Effector memory CD8-positive, alpha-beta T cell (primary cell): ENCODE data around the gene ANKRD61.

Source experiments
- ATAC-seq: fragments of 150-1000 bp; cut with Tn5 transposase; replicated peaks from 2 replicates; pipeline ENCODE4 v1.10.0; 2021; ENCODE audit warnings: mild to moderate bottlenecking, moderate library complexity
- DNase-seq, 3 experiments: peaks; one replicate each; pipeline ENCODE4 v3.0.0; 2021
- H3K27ac Mint-ChIP-seq, 2 donors: one replicate each; pipeline ENCODE4 v1.8.0; 2022; ENCODE audit warnings: mild to moderate bottlenecking in 2 of 2, mixed read lengths in 2 of 2, moderate library complexity in 2 of 2
- H3K27me3 Mint-ChIP-seq, 2 donors: one replicate each; pipeline ENCODE4 v1.8.0; 2022; ENCODE audit warnings: mixed read lengths in 2 of 2
- H3K36me3 Mint-ChIP-seq: one replicate; pipeline ENCODE4 v1.8.0; 2022; ENCODE audit warnings: mild to moderate bottlenecking, moderate library complexity, mixed read lengths; ENCODE audit not compliant: insufficient read depth
- H3K4me1 Mint-ChIP-seq, 2 donors: one replicate each; pipeline ENCODE4 v1.8.0; 2022; ENCODE audit warnings: low read depth in 2 of 2, mixed read lengths in 2 of 2
- H3K4me3 Mint-ChIP-seq, 2 donors: one replicate each; pipeline ENCODE4 v1.8.0; 2022; ENCODE audit warnings: mild to moderate bottlenecking in 2 of 2, mixed read lengths in 2 of 2, moderate library complexity in 2 of 2
- H3K9me3 Mint-ChIP-seq, 2 donors: one replicate each; pipeline ENCODE4 v1.8.0; 2022; ENCODE audit warnings: mixed read lengths in 2 of 2

Gene ANKRD61

DNA sequence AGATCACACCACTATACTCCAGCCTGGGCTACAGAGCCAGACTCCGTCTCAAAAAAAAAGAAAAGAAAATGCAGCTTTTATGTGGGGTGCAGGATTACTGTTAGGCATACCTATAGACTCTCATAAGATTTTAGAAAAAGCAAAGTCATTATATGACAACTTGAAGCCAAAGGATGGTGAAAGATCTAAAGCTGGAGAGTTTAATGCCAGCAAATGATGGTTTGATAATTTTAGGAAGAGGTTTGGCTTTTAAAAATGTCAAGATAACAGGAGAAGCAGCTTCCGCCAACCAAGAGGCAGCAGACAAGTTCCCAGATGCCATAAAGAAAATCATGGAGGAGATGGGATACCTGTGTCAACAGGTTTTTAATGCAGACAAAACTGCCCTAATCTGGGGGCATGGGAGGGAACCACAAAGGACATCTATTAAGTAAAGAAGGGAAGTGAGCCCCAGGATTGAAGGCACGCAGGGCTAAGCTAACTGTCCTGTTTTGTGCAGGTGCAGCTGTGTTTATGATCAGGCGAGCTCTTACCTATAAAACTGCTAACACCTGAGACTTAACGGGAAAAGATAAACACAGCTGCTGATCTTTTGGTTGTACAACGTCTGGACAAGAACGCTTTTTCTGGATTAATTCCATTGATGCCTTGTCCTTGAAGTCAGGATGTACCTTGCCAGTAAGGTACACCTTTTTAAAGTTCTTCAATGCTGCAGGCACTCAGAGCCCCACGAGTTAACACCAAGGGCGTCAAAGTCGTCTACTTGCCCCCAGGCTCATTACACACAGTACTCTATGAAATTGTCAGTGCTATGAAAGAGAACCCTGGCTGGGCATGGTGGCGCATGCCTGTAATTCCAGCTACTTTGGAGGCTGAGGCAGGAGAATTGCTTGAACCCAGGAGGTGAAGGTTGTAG lies 10.5 kb upstream of the ANKRD61 start:
- H3K36me3 Mint-ChIP-seq = peaks cover 80% of the 10 kb centered on the region

DNA sequence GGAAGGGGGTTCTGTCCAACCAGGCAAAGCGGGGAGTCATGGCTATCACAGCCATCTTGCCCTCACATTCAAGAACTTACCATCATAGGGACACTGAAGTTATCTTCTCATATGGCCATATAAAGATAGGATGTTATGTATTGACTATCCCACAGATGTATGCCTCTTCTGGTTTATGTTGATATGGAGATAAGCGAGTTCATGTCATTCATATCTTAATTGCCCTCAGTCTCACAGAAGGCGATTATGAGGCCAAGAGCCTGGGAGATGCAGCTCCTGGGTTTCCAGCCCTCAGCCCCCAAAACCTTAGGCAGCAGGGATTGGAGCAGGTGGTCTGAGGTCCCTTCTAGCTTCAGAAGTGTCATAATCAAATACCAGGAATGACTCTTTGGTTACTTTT lies 8.5 kb upstream of the ANKRD61 start:
- H3K27ac Mint-ChIP-seq = peak overlapping the region in 1 of 2 donors; percentile 46

More for the DNA sequence above, 10.5 kb upstream of the ANKRD61 start:
- Mint-ChIP-seq H3K27ac (peak overlapping the region in 1 of 2 donors; percentile 41), H3K4me3 (no peak overlapping the region), H3K4me1 (peaks cover 3 to 6% of the 10 kb centered on the region in 2 donors), H3K9me3 (no peaks in the 10 kb centered on the region), H3K27me3 (no peaks in the 10 kb centered on the region)
- ATAC-seq = no peak
- no peak for DNase-seq

DNA sequence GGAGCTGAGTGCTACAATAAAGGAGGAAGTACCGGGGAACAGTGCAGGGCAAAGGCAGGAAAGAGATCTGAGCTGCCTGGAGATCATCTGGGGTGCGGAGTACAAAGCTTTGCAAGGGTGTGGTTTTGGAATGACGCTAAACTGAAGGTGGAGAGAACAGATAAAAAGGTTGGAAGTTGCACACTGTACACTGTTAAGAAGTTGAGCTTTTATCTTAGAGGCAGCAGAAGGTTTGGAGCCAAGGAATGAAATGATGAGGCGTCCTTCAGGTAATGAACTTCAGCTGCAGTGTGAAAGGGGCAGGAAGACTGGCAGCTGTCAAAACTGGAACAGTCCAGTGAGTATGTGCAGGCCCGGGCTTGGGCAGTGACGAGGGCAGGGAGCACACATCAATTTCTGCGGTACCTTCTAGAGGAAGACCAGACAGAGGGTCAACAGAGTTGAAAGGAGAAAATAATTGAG lies 7.2 kb upstream of the ANKRD61 start:
- Mint-ChIP-seq H3K27me3 (no peaks in the 10 kb centered on the region), H3K4me1 (peaks cover 16 to 17% of the 10 kb centered on the region in 2 donors), H3K36me3 (peaks cover 82% of the 10 kb centered on the region), H3K9me3 (no peaks in the 10 kb centered on the region), H3K4me3 (no peak overlapping the region), H3K27ac (peak overlapping the region in 1 of 2 donors; percentile 20)
- DNase-seq (no peak), ATAC-seq (no peak)

More for the DNA sequence above, 8.5 kb upstream of the ANKRD61 start:
- ATAC-seq (no peak), DNase-seq (no peak)
- H3K27me3 Mint-ChIP-seq = no peaks in the 10 kb centered on the region
- no peaks in the 10 kb centered on the region for H3K9me3 Mint-ChIP-seq
- H3K36me3 Mint-ChIP-seq = peaks cover 82% of the 10 kb centered on the region
- H3K4me1 Mint-ChIP-seq = peaks cover 16 to 17% of the 10 kb centered on the region in 2 donors
- no peak overlapping the region for H3K4me3 Mint-ChIP-seq

DNA sequence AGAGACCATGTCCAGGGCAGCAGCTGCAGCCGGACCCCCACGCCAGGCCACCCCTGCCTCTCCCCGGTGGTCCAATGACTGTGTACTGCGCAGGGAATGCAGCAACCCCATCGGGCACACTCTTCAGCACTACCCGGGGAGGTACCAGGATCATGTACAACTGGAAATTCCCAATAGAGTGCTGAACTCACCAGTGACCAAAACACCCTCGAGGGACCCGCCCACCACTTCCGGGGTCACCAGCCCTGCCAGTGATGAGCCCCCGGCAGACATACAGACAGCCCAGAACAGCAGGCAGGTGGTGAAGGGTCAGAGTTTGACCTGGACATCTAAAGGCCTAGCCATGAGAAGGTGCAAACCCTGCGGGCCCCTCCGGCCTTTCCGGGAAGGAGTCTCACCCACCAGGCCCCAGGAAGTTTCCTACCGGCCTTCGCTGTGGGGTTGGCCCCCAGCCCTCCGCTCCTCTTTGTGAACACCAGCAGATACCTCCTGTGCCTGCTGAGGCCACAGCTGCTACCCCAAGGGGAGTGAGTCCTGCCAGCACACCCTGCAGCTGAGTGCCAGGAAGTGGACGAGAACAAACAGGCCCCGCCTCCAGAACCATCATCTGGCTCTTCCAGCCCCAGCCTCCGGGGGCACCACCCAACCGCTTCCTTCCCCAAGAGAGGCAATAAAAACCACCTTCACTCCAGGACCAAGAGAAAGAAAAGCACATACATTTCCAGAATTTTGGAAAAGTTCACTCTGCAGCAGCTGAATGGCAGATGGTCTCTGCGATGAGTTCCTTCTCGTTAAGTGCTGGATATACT lies 5.0 kb upstream of the ANKRD61 start:
- peaks cover 16 to 19% of the 10 kb centered on the region in 2 donors for H3K4me1 Mint-ChIP-seq
- DNase-seq (peak; percentile 62 to 69 (median 63)), ATAC-seq (peak; percentile 100)
- H3K9me3 Mint-ChIP-seq = no peaks in the 10 kb centered on the region
- peak overlapping the region; percentile 80 to 81 for H3K4me3 Mint-ChIP-seq
- H3K27ac Mint-ChIP-seq = peak overlapping the region; percentile 88 to 93
- no peaks in the 10 kb centered on the region for H3K27me3 Mint-ChIP-seq
- peaks cover 66% of the 10 kb centered on the region for H3K36me3 Mint-ChIP-seq

DNA sequence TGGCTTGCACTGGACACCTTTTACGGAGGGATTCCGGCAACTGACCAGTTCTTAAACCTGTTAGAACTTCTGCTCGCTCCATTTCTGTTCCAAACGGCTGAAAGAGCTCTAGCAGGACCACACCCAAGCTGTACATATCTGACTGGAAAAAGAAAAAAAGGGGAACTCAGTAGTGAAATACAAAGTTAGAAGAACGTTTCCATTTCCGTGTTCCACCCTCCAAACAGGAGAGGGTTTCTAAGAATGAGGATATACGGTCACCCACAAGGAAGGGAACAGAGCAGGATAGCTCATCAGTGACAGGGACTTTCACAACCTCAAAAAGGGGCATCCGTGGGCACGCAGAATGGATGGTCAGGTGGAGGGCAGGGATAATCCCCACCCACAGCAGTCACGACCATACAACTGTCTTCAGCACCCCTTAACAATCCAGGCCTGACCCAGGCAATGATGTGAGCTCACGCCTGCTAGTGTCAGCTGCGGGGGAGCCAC lies 4.3 kb upstream of the ANKRD61 start:
- no peaks in the 10 kb centered on the region for H3K9me3 Mint-ChIP-seq
- H3K27ac Mint-ChIP-seq = peak overlapping the region; percentile 88 to 93
- H3K27me3 Mint-ChIP-seq = no peaks in the 10 kb centered on the region
- ATAC-seq (no peak), DNase-seq (no peak)
- H3K4me3 Mint-ChIP-seq = peak overlapping the region; percentile 80 to 81
- H3K4me1 Mint-ChIP-seq = peaks cover 22 to 26% of the 10 kb centered on the region in 2 donors
- H3K36me3 Mint-ChIP-seq = peaks cover 64% of the 10 kb centered on the region

DNA sequence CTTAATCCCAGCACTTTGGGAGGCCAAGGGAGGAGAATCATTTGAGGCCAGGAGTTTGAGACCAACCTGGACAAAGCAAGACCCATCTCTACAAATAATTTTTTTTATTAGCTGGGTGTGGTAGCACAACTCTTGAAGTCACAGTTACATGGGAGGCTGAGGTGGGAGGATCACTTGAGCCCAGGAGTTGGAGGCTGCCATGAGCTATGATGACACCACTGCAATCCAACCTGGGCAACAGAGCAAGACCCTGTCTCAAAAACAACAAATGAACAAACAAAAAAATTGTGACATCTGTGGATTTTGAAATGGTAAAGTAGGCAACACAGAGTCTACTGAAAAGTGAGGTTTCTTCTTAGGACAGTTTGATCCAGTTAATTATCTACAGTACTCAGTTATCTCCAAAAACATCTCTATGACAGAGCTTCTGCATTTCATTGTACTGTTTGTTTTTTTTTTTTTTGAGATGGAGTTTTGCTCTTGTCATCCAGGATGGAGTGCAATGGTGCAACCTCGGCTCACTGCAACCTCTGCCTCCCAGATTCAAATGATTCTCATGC lies 3.3 kb upstream of the ANKRD61 start:
- DNase-seq (no peak), ATAC-seq (no peak)
- Mint-ChIP-seq H3K27me3 (no peaks in the 10 kb centered on the region), H3K36me3 (peaks cover 55% of the 10 kb centered on the region), H3K9me3 (no peaks in the 10 kb centered on the region), H3K4me1 (peaks cover 21 to 32% of the 10 kb centered on the region in 2 donors), H3K27ac (peak overlapping the region; percentile 88 to 93), H3K4me3 (no peak overlapping the region)

DNA sequence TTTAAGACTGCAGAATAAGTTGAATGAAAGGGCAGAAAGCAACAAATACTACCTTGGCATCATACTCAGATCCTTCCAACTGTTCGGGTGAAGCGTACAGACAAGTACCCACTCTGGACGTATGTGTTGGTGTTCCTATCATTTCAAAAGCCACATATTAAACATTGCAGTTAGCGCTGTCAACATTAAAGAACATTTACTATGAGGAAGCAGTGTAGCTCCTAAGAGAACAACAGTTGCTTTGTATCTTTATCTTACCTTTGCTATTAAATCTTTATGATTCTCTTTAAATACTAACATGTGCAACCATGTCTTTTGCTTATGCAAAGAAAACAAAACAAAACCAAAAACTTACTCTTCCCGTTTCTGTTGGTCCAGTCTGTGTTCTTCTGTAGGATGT lies 2.6 kb upstream of the ANKRD61 start:
- H3K36me3 Mint-ChIP-seq = peaks cover 51% of the 10 kb centered on the region
- no peaks in the 10 kb centered on the region for H3K27me3 Mint-ChIP-seq
- ATAC-seq (no peak), DNase-seq (no peak)
- H3K27ac Mint-ChIP-seq = peak overlapping the region in 1 of 2 donors; percentile 51
- no peak overlapping the region for H3K4me3 Mint-ChIP-seq
- peaks cover 25 to 35% of the 10 kb centered on the region in 2 donors for H3K4me1 Mint-ChIP-seq
- H3K9me3 Mint-ChIP-seq = no peaks in the 10 kb centered on the region

DNA sequence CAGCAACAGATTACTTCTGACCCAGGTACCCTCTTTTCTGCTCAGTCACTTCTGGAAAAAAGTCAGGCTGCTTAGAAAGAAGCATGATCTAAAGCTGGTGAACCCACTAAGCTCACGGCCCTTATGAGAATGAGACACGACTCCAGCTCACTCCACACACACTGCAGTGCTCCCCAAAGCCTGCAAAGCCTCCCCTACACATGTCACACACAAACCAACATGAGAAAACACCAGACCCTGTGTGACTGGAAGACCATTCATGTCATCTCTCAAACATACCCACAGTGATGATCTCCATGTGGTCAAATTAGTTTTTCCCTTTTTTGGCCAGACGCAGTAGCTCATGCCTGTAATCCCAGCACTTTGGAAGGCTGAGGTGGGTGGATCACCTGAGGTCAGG lies 391 bp downstream of the ANKRD61 start:
- Mint-ChIP-seq H3K4me1 (peaks cover 19 to 27% of the 10 kb centered on the region in 2 donors), H3K4me3 (peak overlapping the region; percentile 64 to 75), H3K36me3 (peaks cover 48% of the 10 kb centered on the region), H3K27ac (peak overlapping the region; percentile 60 to 78), H3K9me3 (no peaks in the 10 kb centered on the region), H3K27me3 (no peaks in the 10 kb centered on the region)
- DNase-seq = no peak
- peak; percentile 58 for ATAC-seq

DNA sequence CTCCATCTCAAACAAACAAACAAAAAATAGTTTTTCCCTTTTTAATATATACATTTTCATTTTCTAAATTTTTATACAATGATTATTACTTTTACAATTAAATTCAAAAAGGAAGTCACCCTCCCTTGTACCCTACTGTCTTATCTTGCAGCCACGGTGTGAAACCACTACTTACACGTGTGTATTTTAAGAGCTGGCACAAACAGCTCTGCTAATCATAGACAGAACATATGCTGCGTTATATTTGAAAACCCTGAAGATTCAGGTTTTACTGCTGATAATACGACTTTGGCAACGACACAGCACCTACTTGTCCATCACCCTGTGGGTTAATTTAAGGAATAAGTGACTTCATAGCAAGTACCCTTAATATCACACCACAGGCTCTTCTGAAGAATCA lies 991 bp downstream of the ANKRD61 start:
- peak overlapping the region; percentile 60 to 78 for H3K27ac Mint-ChIP-seq
- H3K36me3 Mint-ChIP-seq = peaks cover 53% of the 10 kb centered on the region
- H3K9me3 Mint-ChIP-seq = no peaks in the 10 kb centered on the region
- peaks cover 15 to 23% of the 10 kb centered on the region in 2 donors for H3K4me1 Mint-ChIP-seq
- peak overlapping the region; percentile 64 to 75 for H3K4me3 Mint-ChIP-seq
- DNase-seq (peak in 1 of 3 experiments; percentile 9), ATAC-seq (peak; percentile 98)
- no peaks in the 10 kb centered on the region for H3K27me3 Mint-ChIP-seq

DNA sequence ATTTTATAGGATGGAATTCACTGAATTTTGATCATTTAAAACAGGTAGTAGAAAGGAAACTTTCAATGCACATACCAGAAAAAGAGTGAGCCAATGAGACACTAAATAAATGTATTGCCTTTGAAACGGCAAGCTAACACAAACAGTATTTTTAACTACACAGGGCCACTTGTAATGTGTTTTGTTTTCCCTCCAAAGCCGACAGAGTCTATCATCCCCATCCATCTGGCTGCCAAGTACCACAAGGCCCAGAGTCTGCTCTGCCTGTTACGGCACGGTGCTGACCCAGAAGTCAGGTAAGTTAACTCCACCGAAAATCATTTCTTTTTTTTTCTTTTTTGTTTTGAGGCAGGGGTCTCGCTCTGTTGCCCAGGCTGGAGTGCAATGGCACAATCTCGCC lies 1.5 kb downstream of the ANKRD61 start:
- Mint-ChIP-seq H3K4me1 (peaks cover 15 to 20% of the 10 kb centered on the region in 2 donors), H3K36me3 (peaks cover 53% of the 10 kb centered on the region), H3K4me3 (peak overlapping the region; percentile 42 to 75), H3K27ac (peak overlapping the region; percentile 60 to 78), H3K9me3 (no peaks in the 10 kb centered on the region), H3K27me3 (no peaks in the 10 kb centered on the region)
- ATAC-seq = no peak
- DNase-seq = no peak

DNA sequence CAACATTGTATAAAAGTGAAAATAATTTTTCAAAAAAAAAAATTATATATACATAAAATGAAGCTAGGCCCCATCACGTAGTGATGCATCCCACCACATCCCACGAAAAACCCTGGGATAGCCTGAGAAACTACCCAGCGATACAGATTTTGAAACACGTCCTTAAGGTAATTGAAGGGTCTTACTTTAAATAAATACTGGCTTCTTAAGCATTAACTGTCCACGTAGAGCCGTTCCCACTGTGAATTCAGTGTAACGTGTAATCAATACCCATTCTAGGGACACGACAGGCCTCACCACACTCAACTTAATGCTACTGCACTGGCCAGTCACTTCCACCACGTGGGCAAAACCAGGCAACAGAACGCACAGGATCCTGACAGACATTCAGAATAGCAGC lies 4.0 kb downstream of the ANKRD61 start:
- H3K27ac Mint-ChIP-seq = no peak overlapping the region
- H3K27me3 Mint-ChIP-seq = no peaks in the 10 kb centered on the region
- no peaks in the 10 kb centered on the region for H3K9me3 Mint-ChIP-seq
- peaks cover 15 to 20% of the 10 kb centered on the region in 2 donors for H3K4me1 Mint-ChIP-seq
- ATAC-seq = no peak
- H3K4me3 Mint-ChIP-seq = no peak overlapping the region
- DNase-seq = no peak
- H3K36me3 Mint-ChIP-seq = peaks cover 58% of the 10 kb centered on the region

DNA sequence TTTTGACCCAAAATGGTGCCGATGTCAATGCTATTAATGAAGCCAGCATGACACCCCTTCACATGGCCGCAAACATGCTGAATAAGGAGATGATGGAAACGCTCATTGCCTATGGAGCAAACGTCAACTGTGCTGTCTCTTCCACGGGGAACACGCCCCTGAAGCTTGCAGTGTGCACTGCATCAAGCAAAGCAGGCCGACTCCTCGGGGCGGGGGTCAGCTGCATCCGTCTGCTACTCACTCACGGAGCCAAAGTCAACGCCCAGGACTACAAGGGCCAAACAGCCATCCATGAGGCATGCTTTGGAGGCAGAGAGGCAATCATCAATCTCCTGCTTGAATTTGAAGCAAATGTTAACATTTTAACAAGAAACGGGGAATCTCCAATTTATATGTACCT lies 4.5 kb downstream of the ANKRD61 start:
- Mint-ChIP-seq H3K4me1 (peaks cover 15 to 20% of the 10 kb centered on the region in 2 donors), H3K27ac (no peak overlapping the region), H3K9me3 (no peaks in the 10 kb centered on the region), H3K27me3 (no peaks in the 10 kb centered on the region), H3K36me3 (peaks cover 64% of the 10 kb centered on the region), H3K4me3 (no peak overlapping the region)
- ATAC-seq (no peak), DNase-seq (no peak)

DNA sequence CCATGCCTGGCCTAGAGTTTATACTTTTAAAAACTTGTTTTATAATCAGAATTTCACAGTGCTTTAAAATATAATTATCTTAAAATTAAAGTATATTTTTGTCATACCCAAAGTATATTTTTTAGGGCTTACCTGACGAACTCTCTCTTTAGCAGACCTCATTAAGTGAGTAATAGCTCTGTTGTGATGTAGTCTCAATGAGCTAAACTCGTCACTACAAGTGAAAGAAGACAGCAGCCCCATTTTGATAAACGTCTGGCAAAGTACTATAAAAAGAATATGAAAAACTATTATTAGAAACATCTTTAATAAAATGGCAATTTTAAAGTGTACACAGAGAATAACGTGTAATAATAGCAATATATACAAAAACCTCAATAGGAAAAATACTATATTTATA lies 18.6 kb downstream of the ANKRD61 start:
- H3K4me3 Mint-ChIP-seq = no peak overlapping the region
- no peak for DNase-seq
- no peaks in the 10 kb centered on the region for H3K27me3 Mint-ChIP-seq
- peaks cover 91% of the 10 kb centered on the region for H3K36me3 Mint-ChIP-seq
- peaks cover 0 to 6% of the 10 kb centered on the region in 2 donors for H3K4me1 Mint-ChIP-seq
- no peak for ATAC-seq
- H3K27ac Mint-ChIP-seq = no peak overlapping the region
- no peaks in the 10 kb centered on the region for H3K9me3 Mint-ChIP-seq
